GM12872 (cell line): ENCODE results near the gene NACC1.
A peak's percentile ranks its signal among the peaks of the same experiment; 100 is the strongest.

ENCODE experiments used
- TF ChIP-seq, protein P1 (sequence below): IDR thresholded peaks from 3 replicates; pipeline ENCODE4 v1.5.1; 2011; ENCODE audit warnings: low read depth, mild to moderate bottlenecking, low read length, moderate library complexity; ENCODE audit not compliant: insufficient read depth

Gene NACC1

DNA sequence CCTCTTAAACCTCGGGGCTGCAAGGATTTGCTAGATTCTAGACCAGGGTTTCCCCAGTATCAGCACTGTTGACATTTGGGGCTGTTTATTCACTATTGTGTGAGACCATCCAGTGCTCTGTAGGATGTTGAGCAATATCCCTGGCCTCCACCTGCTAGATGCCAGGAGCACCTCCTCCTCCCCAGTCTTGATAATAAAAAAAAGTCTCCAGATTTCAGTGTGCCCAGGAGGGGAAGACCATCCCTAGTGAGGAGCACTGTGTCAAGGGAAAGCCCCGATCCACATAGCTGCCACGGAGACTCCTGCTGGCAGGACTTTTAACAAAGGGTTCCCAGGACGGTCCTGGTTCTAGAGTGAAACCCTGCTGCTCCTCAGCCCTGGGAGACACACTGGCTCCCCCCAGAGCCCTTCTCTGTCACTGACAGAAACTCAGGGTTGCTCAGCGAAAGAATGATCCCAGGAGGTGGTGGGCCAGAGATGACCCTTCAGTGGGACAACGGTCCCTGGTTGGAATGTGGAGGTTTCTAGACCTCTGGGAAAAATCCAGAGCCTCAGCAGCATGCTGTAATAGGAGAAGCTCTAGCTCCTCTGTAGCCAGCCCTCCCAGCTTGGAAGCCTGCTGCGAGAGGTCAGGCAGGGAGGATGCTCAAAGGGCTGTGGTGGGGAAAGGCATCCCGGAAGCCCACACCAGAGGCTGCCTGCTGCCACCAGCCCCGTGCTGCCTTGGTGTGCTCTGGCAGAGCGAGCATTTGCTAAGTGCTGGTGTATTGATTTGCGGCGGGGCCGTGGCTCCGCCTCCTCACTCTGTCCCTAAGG, 35.7 kb upstream of the NACC1 start:
- TF ChIP-seq, protein P1, sequence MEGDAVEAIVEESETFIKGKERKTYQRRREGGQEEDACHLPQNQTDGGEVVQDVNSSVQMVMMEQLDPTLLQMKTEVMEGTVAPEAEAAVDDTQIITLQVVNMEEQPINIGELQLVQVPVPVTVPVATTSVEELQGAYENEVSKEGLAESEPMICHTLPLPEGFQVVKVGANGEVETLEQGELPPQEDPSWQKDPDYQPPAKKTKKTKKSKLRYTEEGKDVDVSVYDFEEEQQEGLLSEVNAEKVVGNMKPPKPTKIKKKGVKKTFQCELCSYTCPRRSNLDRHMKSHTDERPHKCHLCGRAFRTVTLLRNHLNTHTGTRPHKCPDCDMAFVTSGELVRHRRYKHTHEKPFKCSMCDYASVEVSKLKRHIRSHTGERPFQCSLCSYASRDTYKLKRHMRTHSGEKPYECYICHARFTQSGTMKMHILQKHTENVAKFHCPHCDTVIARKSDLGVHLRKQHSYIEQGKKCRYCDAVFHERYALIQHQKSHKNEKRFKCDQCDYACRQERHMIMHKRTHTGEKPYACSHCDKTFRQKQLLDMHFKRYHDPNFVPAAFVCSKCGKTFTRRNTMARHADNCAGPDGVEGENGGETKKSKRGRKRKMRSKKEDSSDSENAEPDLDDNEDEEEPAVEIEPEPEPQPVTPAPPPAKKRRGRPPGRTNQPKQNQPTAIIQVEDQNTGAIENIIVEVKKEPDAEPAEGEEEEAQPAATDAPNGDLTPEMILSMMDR, result peak; percentile 18; the same call in 2 of the 3 replicates

DNA sequence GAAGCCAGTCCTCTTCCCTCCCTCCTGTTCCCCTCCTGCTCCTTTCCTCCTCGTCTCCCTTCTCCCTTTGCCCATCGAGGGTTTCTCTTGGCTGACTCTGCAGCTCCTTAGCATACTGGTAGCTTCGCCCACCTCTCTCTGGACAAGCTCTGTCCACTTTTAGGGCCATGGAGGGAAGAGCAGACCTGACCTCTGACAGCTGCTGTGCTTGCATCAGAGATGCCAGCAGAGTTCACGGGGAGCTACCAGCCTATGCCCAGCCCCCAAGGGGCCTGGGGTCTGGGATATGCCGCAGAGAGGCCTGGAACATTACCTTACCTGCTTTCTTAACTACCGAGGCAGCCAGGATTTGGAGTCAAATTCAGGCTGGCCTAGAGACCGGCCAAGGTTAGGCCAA, 35.1 kb upstream of the NACC1 start:
- TF ChIP-seq, protein P1, result no peak

DNA sequence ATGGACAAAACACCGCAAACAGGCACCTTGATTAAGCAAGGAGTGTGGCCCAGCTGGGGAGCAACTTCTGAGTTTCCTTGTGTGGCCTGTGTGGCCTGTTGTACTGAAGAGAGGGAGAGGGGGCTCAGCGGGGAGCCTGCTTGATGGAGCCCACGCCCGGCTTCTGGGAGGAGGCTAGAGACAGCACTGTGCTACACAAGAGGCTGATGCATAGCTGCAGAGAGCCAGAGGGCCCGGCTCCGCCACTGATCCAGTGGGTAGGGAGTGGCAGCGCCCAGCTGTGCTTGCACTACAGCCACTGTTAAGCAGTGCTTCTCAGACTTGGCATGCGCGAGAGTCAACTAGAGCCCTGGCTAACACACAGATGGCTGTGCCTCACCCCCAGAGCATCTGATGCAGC, 34.4 kb upstream of the NACC1 start:
- TF ChIP-seq, protein P1, result no peak

DNA sequence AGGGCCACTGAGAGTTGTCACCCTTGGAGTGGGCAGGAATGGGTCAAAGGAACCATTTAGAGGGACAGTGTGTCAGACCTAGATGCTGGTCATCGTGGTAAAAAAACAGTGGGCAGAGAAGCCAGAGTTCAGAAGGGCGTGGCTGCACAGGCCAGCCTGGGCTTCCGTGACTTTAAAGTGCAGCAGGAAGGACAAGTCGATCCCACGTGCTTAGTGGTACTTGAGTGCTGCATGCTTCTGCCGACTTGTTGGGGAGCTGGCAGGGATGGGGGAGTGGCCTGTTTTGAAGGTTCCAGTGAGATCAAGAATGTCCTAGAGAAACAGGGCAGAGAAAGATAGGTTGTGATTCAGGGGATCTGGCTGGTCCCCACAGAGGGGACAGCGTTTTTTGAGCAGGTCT, 32.4 kb upstream of the NACC1 start:
- TF ChIP-seq, protein P1, result no peak

DNA sequence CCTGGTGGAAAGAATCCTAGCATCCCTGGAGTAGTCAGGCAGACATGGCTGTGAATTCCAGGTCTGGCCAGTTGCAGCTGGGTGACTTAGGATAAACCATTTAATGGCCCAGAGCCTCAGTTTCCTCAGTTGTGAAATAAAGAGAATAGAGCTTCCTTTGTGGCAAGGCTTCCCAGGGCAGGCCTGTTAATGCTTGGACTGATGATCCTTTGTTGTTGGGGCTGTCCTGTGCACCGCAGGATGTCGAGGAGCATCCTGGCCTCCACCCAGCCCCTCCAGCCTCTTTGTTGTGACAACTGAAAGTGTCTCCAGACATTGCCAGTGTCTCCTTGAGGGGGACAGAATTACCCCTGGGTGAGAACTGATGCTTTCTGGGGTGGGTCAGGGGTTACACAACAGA, 31.7 kb upstream of the NACC1 start:
- TF ChIP-seq, protein P1, result no peak

DNA sequence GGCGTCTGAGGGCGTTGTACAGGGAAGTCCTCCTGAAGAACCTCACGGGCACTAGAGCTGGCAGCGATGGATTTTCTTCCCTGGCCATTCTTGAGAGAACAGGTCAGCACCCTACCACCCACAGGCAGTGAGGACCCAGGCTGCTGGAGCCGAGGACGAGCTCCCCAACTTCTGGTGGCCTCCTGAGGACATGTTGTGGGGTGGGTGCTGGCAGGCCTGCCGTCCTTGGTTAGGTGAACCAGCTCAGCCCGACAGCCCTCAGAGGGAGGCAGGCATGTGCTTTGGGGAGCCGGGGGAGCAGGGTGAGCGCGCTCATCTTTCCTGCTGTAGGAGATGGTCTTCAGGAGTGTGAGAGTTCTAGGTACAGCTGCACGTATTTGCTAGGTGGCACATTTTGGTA, 30.8 kb upstream of the NACC1 start:
- TF ChIP-seq, protein P1, result no peak

DNA sequence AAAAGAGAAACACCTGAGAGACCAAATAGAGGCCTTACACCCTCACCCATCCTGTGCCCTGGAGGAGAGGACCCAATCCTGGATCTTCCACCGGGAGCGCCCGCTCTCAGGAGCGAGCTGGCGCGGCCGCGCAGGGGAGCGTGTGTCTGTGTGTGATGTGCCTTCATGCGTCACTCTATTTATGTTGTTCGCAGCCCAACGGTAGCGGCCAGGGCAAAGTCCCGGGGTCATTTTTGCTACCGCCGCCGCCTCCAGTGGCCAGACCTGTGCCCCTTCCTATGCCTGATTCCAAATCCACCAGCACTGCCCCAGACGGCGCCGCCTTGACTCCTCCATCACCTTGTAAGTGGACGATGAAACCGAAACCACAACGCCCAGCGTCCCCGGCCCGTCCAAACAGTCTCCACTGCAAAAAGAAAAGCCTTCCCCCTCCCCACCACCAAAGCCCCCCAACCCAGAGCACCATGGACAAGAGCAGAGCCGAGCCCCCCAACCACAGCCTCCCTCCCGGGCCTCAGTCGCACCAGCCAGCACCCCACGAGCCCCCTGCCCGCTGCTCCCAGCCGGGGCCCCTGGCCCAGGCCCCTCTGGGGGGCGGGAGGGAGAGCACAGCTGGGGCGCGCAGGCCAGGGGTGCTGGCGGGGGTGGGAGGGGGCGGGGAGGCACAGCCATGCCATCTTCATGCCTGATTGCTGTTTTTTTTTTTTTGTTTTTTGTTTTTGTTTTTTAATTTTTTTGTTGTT, 30.1 kb upstream of the NACC1 start:
- TF ChIP-seq, protein P1, result no peak
